HCT116 (cell line): ENCODE results near the gene EGFL8. TPM values are rescaled to one million over a fixed set of nuclear protein-coding genes. Genes with fewer than 3 reads are reported as not detected.

Experiments
- ATAC-seq: fragments of 200-7000 bp; cut with Tn5 transposase; 2 replicates; pipeline ENCODE4 v1.9.1; 2020; ENCODE audit warnings: mild to moderate bottlenecking, moderate library complexity
- BruUV-seq: library from RNA; stranded (reverse); fragments of 400-500 nt; replicated peaks from 2 replicates; lab custom pipeline; 2021; lab: Mats Ljungman, UMichigan
- CTCF ChIA-PET: fragments of 300-600 bp; sonication (Branson Sonifier 250); formaldehyde crosslinking; loops from one replicate; lab custom pipeline; 2021; ENCODE audit warnings: antibody characterized with exemption; lab: Charles Lee
- POLR2A ChIA-PET: fragments of 300-600, 350-600 bp; sonication (Branson Sonifier 250); formaldehyde crosslinking; loops from one replicate; lab custom pipeline; 2021; ENCODE audit warnings: antibody characterized with exemption; lab: Charles Lee
- RAD21 ChIA-PET, 2 experiments: fragments of 300-600 bp; sonication (Branson Sonifier 250); formaldehyde crosslinking; loops; one replicate each; lab custom pipeline; 2023; ENCODE audit warnings: low total read pairs in 2 of 2; ENCODE audit not compliant: uncharacterized antibody in 2 of 2, unreplicated experiment in 2 of 2, low non-redundant PET in 1 of 2; lab: Charles Lee
- DNase-seq: peaks from one replicate; pipeline ENCODE4 v3.0.0-alpha.2; 2010; ENCODE audit warnings: low read depth, low spot score
- H2AFZ ChIP-seq: fragments of 200-600 bp; shearing (Covaris generic), sonication (generic); 2 replicates; pipeline ENCODE4 v1.6.1; 2017; ENCODE audit warnings: low read depth, mixed run types, mixed read lengths, antibody characterized with exemption, low read length; ENCODE audit not compliant: poor library complexity, severe bottlenecking
- H3K27ac ChIP-seq: 2 replicates; pipeline ENCODE4 v1.5.1; 2012; ENCODE audit warnings: low read depth, low read length
- H3K27me3 ChIP-seq: fragments of 200-600 bp; sonication (generic); 2 replicates; pipeline ENCODE4 v1.6.1; 2016; ENCODE audit warnings: mixed run types, low read length, mixed read lengths; ENCODE audit not compliant: insufficient read depth
- H3K36me3 ChIP-seq, 2 experiments: fragments of 200-500 bp in 1 of 2; fragments of 200-600 bp in 1 of 2; sonication (Bioruptor generic) in 1 of 2; sonication (generic) in 1 of 2; 2 replicates each; pipeline versions ENCODE4 v1.5.1 to v1.6.1; 2014 to 2016; ENCODE audit warnings: low read length in 2 of 2, inconsistent platforms in 1 of 2, mixed read lengths in 1 of 2, mixed run types in 1 of 2; ENCODE audit not compliant: insufficient read depth in 2 of 2, control insufficient read depth in 1 of 2
- H3K4me1 ChIP-seq, 2 experiments: fragments of 200-600 bp in 1 of 2; sonication (generic) in 1 of 2; 2 replicates each; pipeline versions ENCODE4 v1.5.1 to v1.6.1; 2012 to 2017; ENCODE audit warnings: low read length in 2 of 2, inconsistent platforms in 1 of 2, mild to moderate bottlenecking in 1 of 2, mixed read lengths in 1 of 2, mixed run types in 1 of 2, moderate library complexity in 1 of 2; ENCODE audit not compliant: insufficient read depth in 2 of 2, control insufficient read depth in 1 of 2
- H3K4me2 ChIP-seq: fragments of 200-600 bp; sonication (generic); 2 replicates; pipeline ENCODE4 v1.6.1; 2017; ENCODE audit warnings: mixed run types, low read length, mixed read lengths
- H3K4me3 ChIP-seq, 2 experiments: fragments of 200-600 bp in 1 of 2; sonication (generic) in 1 of 2; replicated peaks in 1 of 2; 2 replicates each; pipeline ENCODE4 v1.5.1; 2011 to 2016; ENCODE audit warnings: low read length in 2 of 2, control low read depth in 1 of 2, low read depth in 1 of 2, mild to moderate bottlenecking in 1 of 2, mixed read lengths in 1 of 2, mixed run types in 1 of 2
- H3K79me2 ChIP-seq: fragments of 200-600 bp; sonication (generic); 2 replicates; pipeline ENCODE4 v1.6.1; 2017; ENCODE audit warnings: mild to moderate bottlenecking, mixed run types, low read length, moderate library complexity, mixed read lengths; ENCODE audit not compliant: insufficient read depth
- H3K9ac ChIP-seq: fragments of 200-600 bp; sonication (generic); 2 replicates; pipeline ENCODE4 v1.6.1; 2016; ENCODE audit warnings: low read length, mixed read lengths
- H3K9me2 ChIP-seq: fragments of 200-600 bp; sonication (generic), shearing (Covaris generic); 2 replicates; pipeline ENCODE4 v1.6.1; 2017; ENCODE audit warnings: mixed run types, mild to moderate bottlenecking, moderate library complexity; ENCODE audit not compliant: insufficient read depth
- H3K9me3 ChIP-seq, 2 experiments: fragments of 200-500 bp in 1 of 2; fragments of 200-600 bp in 1 of 2; sonication (Bioruptor generic) in 1 of 2; sonication (generic) in 1 of 2; 2 replicates each; pipeline ENCODE4 v1.6.1; 2014 to 2017; ENCODE audit warnings: low read length in 2 of 2, mixed read lengths in 2 of 2, inconsistent platforms in 1 of 2, low read depth in 1 of 2, mild to moderate bottlenecking in 1 of 2, mixed run types in 1 of 2, moderate library complexity in 1 of 2; ENCODE audit not compliant: control insufficient read depth in 1 of 2, insufficient read depth in 1 of 2
- H4K20me1 ChIP-seq: fragments of 200-600 bp; sonication (generic), shearing (Covaris generic); 2 replicates; pipeline ENCODE4 v1.6.1; 2017; ENCODE audit warnings: mixed run types, mild to moderate bottlenecking, moderate library complexity; ENCODE audit not compliant: insufficient read depth
- EZH2 ChIP-seq: fragments of 200-600 bp; sonication (generic); IDR thresholded peaks from 2 replicates; pipeline ENCODE4 v1.6.1; 2017; ENCODE audit warnings: antibody characterized with exemption, mixed run types
- FOSL1 ChIP-seq: IDR thresholded peaks from 2 replicates; pipeline ENCODE4 v1.6.1; 2012; ENCODE audit warnings: low read depth
- JUND ChIP-seq: IDR thresholded peaks from 2 replicates; pipeline ENCODE4 v1.6.1; 2012
- RAD21 ChIP-seq: IDR thresholded peaks from 2 replicates; pipeline ENCODE4 v1.6.1; 2012; ENCODE audit warnings: low read depth, mild to moderate bottlenecking
- SP1 ChIP-seq: IDR thresholded peaks from 2 replicates; pipeline ENCODE4 v1.6.1; 2012; ENCODE audit warnings: low read depth
- YY1 ChIP-seq: IDR thresholded peaks from 2 replicates; pipeline ENCODE4 v1.6.1; 2011; ENCODE audit warnings: low read length, low read depth, moderate library complexity, mild to moderate bottlenecking; ENCODE audit not compliant: insufficient replicate concordance; ENCODE audit errors: extremely low read depth
- ZBTB33 ChIP-seq: IDR thresholded peaks from 2 replicates; pipeline ENCODE4 v1.6.1; 2011; ENCODE audit warnings: mild to moderate bottlenecking, low read length, moderate library complexity; ENCODE audit not compliant: insufficient replicate concordance; ENCODE audit errors: extremely low read depth
- intact Hi-C: fragments of 100-400 bp; cut with micrococcal nuclease; formaldehyde crosslinking; loops from 2 replicates; pipeline ENCODE4 v1.10.0; 2022
- total RNA-seq: library from RNA; stranded (reverse); gene quantifications from one replicate; pipeline ENCODE4 v1.2.1, GENCODE V29; 2021; ENCODE audit not compliant: unreplicated experiment
- TF ChIP-seq, protein P1 (sequence below), 3 experiments: fragments of 200-600 bp in 1 of 3; sonication (generic) in 1 of 3; IDR thresholded peaks in 2 of 3; conservative IDR thresholded peaks in 1 of 3; 2 replicates each; pipeline ENCODE4 v1.5.1; 2012 to 2017; ENCODE audit warnings: low read depth in 2 of 3, low read length in 2 of 3, antibody characterized with exemption in 1 of 3, borderline replicate concordance in 1 of 3, control low read depth in 1 of 3, mild to moderate bottlenecking in 1 of 3, mixed read lengths in 1 of 3, mixed run types in 1 of 3, moderate library complexity in 1 of 3; ENCODE audit not compliant: insufficient read depth in 1 of 3

EGFL8 gene
- total RNA-seq, 1 experiment from 2014 or later = 29.0 TPM

GRCh38 chr6:32181915-32182529 lies 17.6 kb downstream of the EGFL8 start:
- Histone ChIP-seq H3K9ac (no peak overlapping the region), H3K4me1 (peaks cover 10 to 39% of the 10 kb centered on the region in 2 experiments), H3K27ac (no peak overlapping the region), H2AFZ (no peak overlapping the region), H4K20me1 (no peaks in the 10 kb centered on the region), H3K27me3 (no peaks in the 10 kb centered on the region)
- RAD21 ChIA-PET = no interaction called here
- ATAC-seq = no peak
- TF ChIP-seq RAD21 (no peak), EZH2 (no peak), ZBTB33 (no peak), JUND (no peak), SP1 (no peak), YY1 (no peak), FOSL1 (no peak)
- TF ChIP-seq, protein P1, sequence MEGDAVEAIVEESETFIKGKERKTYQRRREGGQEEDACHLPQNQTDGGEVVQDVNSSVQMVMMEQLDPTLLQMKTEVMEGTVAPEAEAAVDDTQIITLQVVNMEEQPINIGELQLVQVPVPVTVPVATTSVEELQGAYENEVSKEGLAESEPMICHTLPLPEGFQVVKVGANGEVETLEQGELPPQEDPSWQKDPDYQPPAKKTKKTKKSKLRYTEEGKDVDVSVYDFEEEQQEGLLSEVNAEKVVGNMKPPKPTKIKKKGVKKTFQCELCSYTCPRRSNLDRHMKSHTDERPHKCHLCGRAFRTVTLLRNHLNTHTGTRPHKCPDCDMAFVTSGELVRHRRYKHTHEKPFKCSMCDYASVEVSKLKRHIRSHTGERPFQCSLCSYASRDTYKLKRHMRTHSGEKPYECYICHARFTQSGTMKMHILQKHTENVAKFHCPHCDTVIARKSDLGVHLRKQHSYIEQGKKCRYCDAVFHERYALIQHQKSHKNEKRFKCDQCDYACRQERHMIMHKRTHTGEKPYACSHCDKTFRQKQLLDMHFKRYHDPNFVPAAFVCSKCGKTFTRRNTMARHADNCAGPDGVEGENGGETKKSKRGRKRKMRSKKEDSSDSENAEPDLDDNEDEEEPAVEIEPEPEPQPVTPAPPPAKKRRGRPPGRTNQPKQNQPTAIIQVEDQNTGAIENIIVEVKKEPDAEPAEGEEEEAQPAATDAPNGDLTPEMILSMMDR (IDR thresholded peaks at IDR 0.05 in 2 of 3, conservative IDR thresholded peaks at IDR 0.05 in 1 of 3; ENCODE audit: borderline replicate concordance in 1 of 3, insufficient read depth in 1 of 3, low read depth in 2 of 3, low read length in 2 of 3) = no peak
- TF ChIP-seq, all 23 proteins: peak for 0
- Histone ChIP-seq H3K9me2 (no peaks in the 10 kb centered on the region), H3K79me2 (peaks cover 8% of the 10 kb centered on the region; the same call in 1 of the 2 replicates), H3K36me3 (peaks cover 9 to 13% of the 10 kb centered on the region in 2 experiments; a peak in 3 of 4 replicates), H3K4me2 (no peak overlapping the region), H3K9me3 (no peaks in the 10 kb centered on the region), H3K4me3 (no peak overlapping the region)
- POLR2A ChIA-PET = interaction anchor here (1.0 to 1.3 kb wide), 2 partner anchors 9 to 14 kb away, joined by 3 to 4 read pairs; partner anchors contain the start of gene PBX2
- intact Hi-C loops = no loop called here
- CTCF ChIA-PET = no interaction called here
- DNase-seq = no peak
- BruUV-seq = no TSS peak
